Loucy (cell line): Measurements from ENCODE around the gene TM9SF2.

Experiments used
- H2AFZ ChIP-seq: fragments of 200-600 bp; sonication (generic); 2 replicates; pipeline ENCODE4 v1.6.0; 2016; ENCODE audit warnings: antibody characterized with exemption, mild to moderate bottlenecking, low read length, moderate library complexity
- H3F3A ChIP-seq: fragments of 200-600 bp; 2 replicates; pipeline ENCODE4 v1.6.0; 2016; ENCODE audit warnings: antibody characterized with exemption, low read depth, mild to moderate bottlenecking
- H3K27me3 ChIP-seq: fragments of 200-600 bp; sonication (generic); 2 replicates; pipeline ENCODE4 v1.6.1; 2014; ENCODE audit warnings: low read length, mild to moderate bottlenecking; ENCODE audit not compliant: insufficient read depth, poor library complexity, severe bottlenecking
- H3K36me3 ChIP-seq: fragments of 200-600 bp; sonication (generic); 2 replicates; pipeline ENCODE4 v1.6.1; 2016; ENCODE audit warnings: low read length; ENCODE audit not compliant: insufficient read depth
- H3K4me1 ChIP-seq: fragments of 200-600 bp; sonication (generic); 2 replicates; pipeline ENCODE4 v1.5.1; 2014; ENCODE audit warnings: low read length, mild to moderate bottlenecking; ENCODE audit not compliant: insufficient read depth, poor library complexity, severe bottlenecking
- H3K4me2 ChIP-seq: fragments of 200-600 bp; sonication (generic); 2 replicates; pipeline ENCODE4 v1.6.0; 2014; ENCODE audit warnings: antibody characterized with exemption, low read length, low read depth, mild to moderate bottlenecking; ENCODE audit not compliant: poor library complexity, severe bottlenecking
- H3K4me3 ChIP-seq: fragments of 200-600 bp; sonication (generic); 2 replicates; pipeline ENCODE4 v1.5.1; 2014; ENCODE audit warnings: low read length, mild to moderate bottlenecking, mixed read lengths; ENCODE audit not compliant: poor library complexity, severe bottlenecking
- H3K79me2 ChIP-seq: fragments of 200-600 bp; sonication (generic); 2 replicates; pipeline ENCODE4 v1.6.1; 2014; ENCODE audit warnings: low read length; ENCODE audit not compliant: insufficient read depth
- H3K9ac ChIP-seq: fragments of 200-600 bp; sonication (generic); 2 replicates; pipeline ENCODE4 v1.6.0; 2014; ENCODE audit warnings: mild to moderate bottlenecking, low read depth, low read length, moderate library complexity; ENCODE audit not compliant: poor library complexity, severe bottlenecking
- H3K9me2 ChIP-seq: fragments of 200-600 bp; sonication (generic); replicated peaks from 2 replicates; pipeline ENCODE4 v1.6.1; 2016; ENCODE audit warnings: low read depth, low read length, mixed read lengths
- H3K9me3 ChIP-seq: fragments of 200-600 bp; sonication (generic); 2 replicates; pipeline ENCODE4 v1.6.1; 2014; ENCODE audit warnings: mild to moderate bottlenecking, antibody characterized with exemption, low read length, low read depth; ENCODE audit not compliant: insufficient read depth
- H4K20me1 ChIP-seq: fragments of 200-600 bp; sonication (generic); 2 replicates; pipeline ENCODE4 v1.6.0; 2014; ENCODE audit warnings: antibody characterized with exemption, low read length, mild to moderate bottlenecking; ENCODE audit not compliant: insufficient read depth, poor library complexity, severe bottlenecking
- CTCF ChIP-seq: fragments of 200-600 bp; sonication (generic); conservative IDR thresholded peaks from 2 replicates; pipeline ENCODE4 v1.5.1; 2014; ENCODE audit warnings: mild to moderate bottlenecking, antibody characterized with exemption, low read length
- EZH2phosphoT487 ChIP-seq: fragments of 200-600 bp; IDR thresholded peaks from 2 replicates; pipeline ENCODE4 v1.6.1; 2018; ENCODE audit warnings: antibody characterized with exemption, mild to moderate bottlenecking, moderate library complexity, borderline replicate concordance

Gene TM9SF2

GRCh38 chr13:99589575-99589974 lies 88.3 kb downstream of the TM9SF2 start:
- no peak overlapping the region for H3K4me3 ChIP-seq
- no peak overlapping the region for H3K9ac ChIP-seq
- H3K9me3 ChIP-seq = no peaks in the 10 kb centered on the region
- no peak overlapping the region; the same call in 1 of the 2 replicates for H2AFZ ChIP-seq
- H3K4me1 ChIP-seq = peaks cover 10% of the 10 kb centered on the region
- no peak for TF ChIP-seq CTCF
- TF ChIP-seq EZH2phosphoT487 = no peak
- no peak overlapping the region for H3K4me2 ChIP-seq
- no peaks in the 10 kb centered on the region for H3K36me3 ChIP-seq
- no peaks in the 10 kb centered on the region for H3F3A ChIP-seq
- no peaks in the 10 kb centered on the region for H3K79me2 ChIP-seq
- no peaks in the 10 kb centered on the region for H3K27me3 ChIP-seq
- H3K9me2 ChIP-seq = no peaks in the 10 kb centered on the region
- H4K20me1 ChIP-seq = no peaks in the 10 kb centered on the region

GRCh38 chr13:99590519-99591011 lies 89.3 kb downstream of the TM9SF2 start:
- TF ChIP-seq EZH2phosphoT487 (no peak), CTCF (no peak)
- 0 out of 2 replicates have a peak overlapping the region, but pooled peaks have one; percentile 2 for H2AFZ ChIP-seq

GRCh38 chr13:99596180-99596579 lies 94.9 kb downstream of the TM9SF2 start:
- Histone ChIP-seq H3K4me3 (no peak overlapping the region), H2AFZ (no peak overlapping the region), H3K9me3 (no peaks in the 10 kb centered on the region), H4K20me1 (no peaks in the 10 kb centered on the region), H3K4me2 (no peak overlapping the region), H3K79me2 (no peaks in the 10 kb centered on the region), H3K27me3 (no peaks in the 10 kb centered on the region), H3K36me3 (no peaks in the 10 kb centered on the region), H3K4me1 (no peaks in the 10 kb centered on the region), H3F3A (no peaks in the 10 kb centered on the region), H3K9me2 (no peaks in the 10 kb centered on the region), H3K9ac (no peak overlapping the region)
- TF ChIP-seq EZH2phosphoT487 = no peak
- no peak for TF ChIP-seq CTCF

More at GRCh38 chr13:99590519-99591011, 89.3 kb downstream of the TM9SF2 start:
- no peak overlapping the region for H3K4me3 ChIP-seq
- no peaks in the 10 kb centered on the region for H4K20me1 ChIP-seq
- H3K36me3 ChIP-seq = no peaks in the 10 kb centered on the region
- H3K27me3 ChIP-seq = no peaks in the 10 kb centered on the region
- H3K9me3 ChIP-seq = no peaks in the 10 kb centered on the region
- H3K4me2 ChIP-seq = no peak overlapping the region
- peaks cover 10% of the 10 kb centered on the region for H3K4me1 ChIP-seq
- no peak overlapping the region for H3K9ac ChIP-seq
- H3K9me2 ChIP-seq = no peaks in the 10 kb centered on the region
- no peaks in the 10 kb centered on the region for H3F3A ChIP-seq
- no peaks in the 10 kb centered on the region for H3K79me2 ChIP-seq
